ENCODE results near the gene ZNF821. TPM values are rescaled to one million over a fixed set of nuclear protein-coding genes. Genes with fewer than 3 reads are reported as not detected.

The ZNF821 gene
- total RNA-seq, 1 experiment from 2014 or later: 6.4 TPM

GRCh38 chr16:71854369-71854948 is 29.5 kb downstream of the ZNF821 start:
- in situ Hi-C loops (cut with HindIII; ENCODE audit: low pct_unique_long_range_greater_than_20kb, low sequenced_read_pairs) (no loop called here), intact Hi-C loops (cut with micrococcal nuclease; ENCODE audit: unreplicated experiment) (no loop called here)
- Histone ChIP-seq H3K36me3 (ENCODE audit: control insufficient read depth, insufficient read depth, low read length) (no peaks in the 10 kb centered on the region), H3K4me3 (ENCODE audit: low read depth in 2 of 2, low read length in 2 of 2) (no peak overlapping the region), H3K27me3 (ENCODE audit: control insufficient read depth, insufficient read depth, low read length) (no peaks in the 10 kb centered on the region), H3K4me1 (ENCODE audit: control insufficient read depth, insufficient read depth, low read length) (no peaks in the 10 kb centered on the region), H3K27ac (ENCODE audit: low read length) (no peak overlapping the region), H3K9me3 (ENCODE audit: control insufficient read depth, insufficient read depth, low read depth, low read length) (no peaks in the 10 kb centered on the region)
- ATAC-seq: no peak
- BruUV-seq (replicated peaks): no TSS peak
- CTCF ChIA-PET: no interaction called here
- DNase-seq (ENCODE audit: low read depth, low spot score): no peak
- TF ChIP-seq SIN3A (IDR thresholded peaks at IDR 0.05; ENCODE audit: borderline replicate concordance, insufficient read depth, low read depth, low read length) (no peak), CTCF (IDR thresholded peaks at IDR 0.05) (no peak), POLR2AphosphoS5 (IDR thresholded peaks at IDR 0.05; ENCODE audit: low read depth, low read length) (no peak), TCF7L2 (IDR thresholded peaks at IDR 0.05; ENCODE audit: low read depth, low read length) (no peak)
- TF ChIP-seq, protein P1, sequence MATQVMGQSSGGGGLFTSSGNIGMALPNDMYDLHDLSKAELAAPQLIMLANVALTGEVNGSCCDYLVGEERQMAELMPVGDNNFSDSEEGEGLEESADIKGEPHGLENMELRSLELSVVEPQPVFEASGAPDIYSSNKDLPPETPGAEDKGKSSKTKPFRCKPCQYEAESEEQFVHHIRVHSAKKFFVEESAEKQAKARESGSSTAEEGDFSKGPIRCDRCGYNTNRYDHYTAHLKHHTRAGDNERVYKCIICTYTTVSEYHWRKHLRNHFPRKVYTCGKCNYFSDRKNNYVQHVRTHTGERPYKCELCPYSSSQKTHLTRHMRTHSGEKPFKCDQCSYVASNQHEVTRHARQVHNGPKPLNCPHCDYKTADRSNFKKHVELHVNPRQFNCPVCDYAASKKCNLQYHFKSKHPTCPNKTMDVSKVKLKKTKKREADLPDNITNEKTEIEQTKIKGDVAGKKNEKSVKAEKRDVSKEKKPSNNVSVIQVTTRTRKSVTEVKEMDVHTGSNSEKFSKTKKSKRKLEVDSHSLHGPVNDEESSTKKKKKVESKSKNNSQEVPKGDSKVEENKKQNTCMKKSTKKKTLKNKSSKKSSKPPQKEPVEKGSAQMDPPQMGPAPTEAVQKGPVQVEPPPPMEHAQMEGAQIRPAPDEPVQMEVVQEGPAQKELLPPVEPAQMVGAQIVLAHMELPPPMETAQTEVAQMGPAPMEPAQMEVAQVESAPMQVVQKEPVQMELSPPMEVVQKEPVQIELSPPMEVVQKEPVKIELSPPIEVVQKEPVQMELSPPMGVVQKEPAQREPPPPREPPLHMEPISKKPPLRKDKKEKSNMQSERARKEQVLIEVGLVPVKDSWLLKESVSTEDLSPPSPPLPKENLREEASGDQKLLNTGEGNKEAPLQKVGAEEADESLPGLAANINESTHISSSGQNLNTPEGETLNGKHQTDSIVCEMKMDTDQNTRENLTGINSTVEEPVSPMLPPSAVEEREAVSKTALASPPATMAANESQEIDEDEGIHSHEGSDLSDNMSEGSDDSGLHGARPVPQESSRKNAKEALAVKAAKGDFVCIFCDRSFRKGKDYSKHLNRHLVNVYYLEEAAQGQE (IDR thresholded peaks at IDR 0.05; ENCODE audit: insufficient read depth in 1 of 2, low read depth in 2 of 2, low read length in 1 of 2): no peak
- POLR2A ChIA-PET: no interaction called here

GRCh38 chr16:71853413-71853812 is 30.6 kb downstream of the ZNF821 start:
- Histone ChIP-seq H3K4me1 (ENCODE audit: control insufficient read depth, insufficient read depth, low read length) (no peaks in the 10 kb centered on the region), H3K36me3 (ENCODE audit: control insufficient read depth, insufficient read depth, low read length) (no peaks in the 10 kb centered on the region; the same call in 1 of the 2 replicates), H3K27ac (ENCODE audit: low read length) (no peak overlapping the region), H3K27me3 (ENCODE audit: control insufficient read depth, insufficient read depth, low read length) (no peaks in the 10 kb centered on the region), H3K4me3 (ENCODE audit: low read depth in 2 of 2, low read length in 2 of 2) (no peak overlapping the region), H3K9me3 (ENCODE audit: control insufficient read depth, insufficient read depth, low read depth, low read length) (no peaks in the 10 kb centered on the region)
- no TSS peak for BruUV-seq (replicated peaks)
- ATAC-seq: no peak
- in situ Hi-C loops (cut with HindIII; ENCODE audit: low pct_unique_long_range_greater_than_20kb, low sequenced_read_pairs): no loop called here
- intact Hi-C loops (cut with micrococcal nuclease; ENCODE audit: unreplicated experiment): no loop called here
- ChIA-PET CTCF (no interaction called here), POLR2A (no interaction called here)
- TF ChIP-seq CTCF (IDR thresholded peaks at IDR 0.05) (no peak), POLR2AphosphoS5 (IDR thresholded peaks at IDR 0.05; ENCODE audit: low read depth, low read length) (no peak), TCF7L2 (IDR thresholded peaks at IDR 0.05; ENCODE audit: low read depth, low read length) (no peak), SIN3A (IDR thresholded peaks at IDR 0.05; ENCODE audit: borderline replicate concordance, insufficient read depth, low read depth, low read length) (no peak)
- TF ChIP-seq, protein P1 (IDR thresholded peaks at IDR 0.05; ENCODE audit: insufficient read depth in 1 of 2, low read depth in 2 of 2, low read length in 1 of 2): no peak
- DNase-seq (ENCODE audit: low read depth, low spot score): no peak
